GM18951 (cell line): Measurements from ENCODE around the gene KIF5A.

Experiments
- POLR2A ChIP-seq: IDR thresholded peaks from 4 replicates; pipeline ENCODE4 v1.6.1; 2011; ENCODE audit warnings: mild to moderate bottlenecking; ENCODE audit not compliant: insufficient read length, insufficient read depth; ENCODE audit errors: extremely low read depth
- in situ Hi-C: fragments of 300-500 bp; cut with MboI; formaldehyde crosslinking; loops from one replicate; pipeline ENCODE4 v1.12.0; 2022; ENCODE audit warnings: low sequenced_read_pairs, mixed read lengths, inconsistent platforms; ENCODE audit not compliant: unreplicated experiment

KIF5A gene

DNA sequence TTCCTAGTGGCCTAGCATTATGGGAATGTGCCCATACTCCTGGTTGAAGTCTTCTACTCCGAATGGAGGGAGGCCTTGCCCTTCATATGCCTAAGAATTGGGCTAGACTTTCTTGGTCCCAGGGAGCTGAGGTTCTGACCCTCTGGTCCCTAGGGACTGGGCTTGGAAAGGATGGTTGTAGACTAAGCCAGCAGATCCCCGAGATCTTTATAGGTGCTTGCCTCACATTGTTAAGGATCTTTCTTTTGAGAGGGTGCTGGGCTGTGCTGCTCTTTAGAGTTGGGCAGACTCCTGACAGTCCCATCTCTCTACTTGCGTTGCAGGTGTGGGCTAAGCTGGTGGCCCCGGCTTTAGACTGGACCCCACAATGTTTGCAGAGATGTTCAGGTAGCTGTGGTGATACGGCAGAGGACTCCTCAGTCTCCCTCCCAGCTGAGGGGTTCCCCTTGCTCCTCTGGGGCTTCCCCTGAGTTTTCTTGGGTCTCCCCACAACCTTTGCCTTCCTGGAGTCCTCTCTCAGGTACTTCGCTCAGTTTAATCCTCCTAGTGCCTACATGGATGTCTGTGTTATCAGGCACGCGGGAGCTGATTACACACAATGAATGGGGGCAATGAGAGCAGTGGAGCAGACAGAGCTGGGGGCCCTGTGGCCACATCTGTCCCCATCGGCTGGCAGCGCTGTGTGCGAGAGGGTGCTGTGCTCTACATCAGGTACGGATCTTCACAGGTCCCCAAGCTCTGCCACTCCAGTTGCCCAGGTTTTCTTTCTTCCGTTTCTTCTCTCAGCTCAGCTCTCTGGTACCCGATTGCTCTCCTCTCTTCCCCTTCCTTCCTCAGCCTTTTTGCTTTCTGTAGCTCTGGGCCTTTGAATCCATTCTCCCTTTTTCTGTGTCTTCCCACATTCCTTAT lies 25.9 kb upstream of the KIF5A start:
- no peak for TF ChIP-seq POLR2A
- in situ Hi-C loops, result no loop called here

- TF ChIP-seq POLR2A, result no peak
- in situ Hi-C loops, result no loop called here
These were observed 24.8 kb upstream of the KIF5A start for GRCh38 chr12:57524814-57525614.

DNA sequence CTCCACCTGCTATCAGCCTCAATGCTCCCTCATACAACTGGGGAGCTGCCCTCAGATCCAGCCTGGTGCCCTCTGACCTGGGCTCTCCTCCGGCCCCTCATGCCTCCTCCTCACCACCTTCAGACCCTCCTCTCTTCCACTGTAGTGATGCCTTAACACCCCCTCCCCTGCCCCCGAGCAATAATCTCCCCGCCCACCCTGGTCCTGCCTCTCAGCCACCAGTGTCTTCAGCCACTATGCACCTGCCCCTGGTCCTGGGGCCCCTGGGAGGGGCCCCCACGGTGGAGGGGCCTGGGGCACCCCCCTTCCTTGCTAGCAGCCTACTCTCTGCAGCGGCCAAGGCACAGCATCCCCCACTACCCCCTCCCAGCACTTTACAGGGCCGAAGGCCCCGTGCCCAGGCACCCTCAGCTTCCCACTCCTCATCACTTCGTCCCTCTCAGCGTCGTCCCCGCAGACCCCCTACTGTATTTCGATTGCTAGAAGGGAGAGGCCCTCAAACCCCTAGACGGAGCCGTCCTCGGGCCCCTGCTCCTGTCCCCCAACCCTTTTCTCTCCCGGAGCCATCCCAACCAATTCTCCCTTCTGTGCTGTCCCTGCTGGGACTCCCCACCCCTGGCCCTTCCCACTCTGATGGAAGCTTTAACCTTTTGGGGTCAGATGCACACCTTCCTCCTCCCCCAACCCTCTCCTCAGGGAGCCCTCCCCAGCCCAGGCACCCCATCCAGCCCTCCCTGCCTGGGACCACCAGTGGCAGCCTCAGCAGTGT lies 24.0 kb upstream of the KIF5A start:
- no peak for TF ChIP-seq POLR2A

DNA sequence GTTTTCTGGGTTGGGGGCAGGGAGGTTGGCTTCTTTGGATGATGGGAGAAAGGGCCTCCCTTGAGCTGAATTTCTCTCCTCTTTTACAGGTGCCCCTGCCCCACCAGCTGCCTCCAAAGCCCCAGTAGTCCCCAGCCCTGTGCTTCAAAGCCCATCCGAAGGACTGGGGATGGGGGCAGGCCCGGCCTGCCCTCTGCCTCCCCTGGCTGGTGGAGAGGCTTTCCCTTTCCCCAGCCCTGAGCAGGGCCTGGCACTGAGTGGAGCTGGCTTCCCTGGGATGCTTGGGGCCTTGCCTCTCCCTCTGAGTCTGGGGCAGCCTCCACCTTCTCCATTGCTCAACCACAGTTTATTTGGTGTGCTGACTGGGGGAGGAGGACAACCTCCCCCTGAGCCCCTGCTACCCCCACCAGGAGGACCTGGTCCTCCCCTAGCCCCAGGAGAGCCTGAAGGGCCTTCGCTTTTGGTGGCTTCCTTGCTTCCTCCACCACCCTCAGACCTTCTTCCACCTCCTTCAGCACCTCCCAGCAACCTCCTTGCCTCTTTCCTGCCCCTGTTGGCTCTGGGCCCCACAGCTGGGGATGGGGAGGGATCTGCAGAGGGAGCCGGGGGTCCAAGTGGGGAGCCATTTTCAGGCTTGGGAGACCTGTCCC lies 23.2 kb upstream of the KIF5A start:
- TF ChIP-seq POLR2A, result no peak
- in situ Hi-C loops, result no loop called here

More for the DNA sequence above, 24.0 kb upstream of the KIF5A start:
- in situ Hi-C loops, result no loop called here

DNA sequence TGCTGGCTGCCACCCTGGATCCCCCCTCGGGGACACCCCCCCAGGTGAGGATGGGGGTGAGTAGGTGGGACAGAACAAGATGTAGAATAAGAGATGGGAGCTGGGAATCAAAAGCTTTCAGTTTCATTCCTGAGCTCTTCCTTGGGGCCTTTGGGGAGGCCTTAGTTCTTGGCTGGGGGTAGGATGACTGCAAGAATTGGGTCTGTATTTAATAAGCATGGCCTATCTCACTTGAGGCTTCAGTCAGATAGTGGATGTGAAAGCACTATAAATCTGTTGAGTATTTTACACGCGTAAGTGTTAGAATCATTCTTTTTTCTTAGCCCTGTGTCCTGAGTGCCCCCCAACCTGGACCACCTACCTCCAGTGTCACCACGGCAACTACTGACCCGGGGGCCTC lies 22.7 kb upstream of the KIF5A start:
- TF ChIP-seq POLR2A, result no peak
- in situ Hi-C loops, result no loop called here

DNA sequence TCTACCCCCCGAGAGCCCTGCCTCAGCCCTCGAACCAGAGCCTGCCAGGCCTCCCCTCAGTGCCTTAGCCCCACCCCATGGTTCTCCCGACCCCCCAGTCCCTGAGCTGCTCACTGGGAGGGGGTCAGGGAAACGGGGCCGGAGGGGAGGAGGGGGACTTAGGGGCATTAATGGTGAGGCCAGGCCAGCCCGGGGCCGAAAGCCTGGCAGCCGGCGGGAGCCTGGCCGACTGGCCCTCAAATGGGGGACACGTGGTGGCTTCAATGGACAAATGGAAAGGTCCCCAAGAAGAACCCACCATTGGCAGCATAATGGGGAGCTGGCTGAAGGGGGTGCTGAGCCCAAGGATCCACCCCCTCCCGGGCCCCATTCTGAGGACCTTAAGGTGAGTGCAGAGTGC lies 21.7 kb upstream of the KIF5A start:
- TF ChIP-seq POLR2A, result peak; percentile 7
- in situ Hi-C loops, result no loop called here

DNA sequence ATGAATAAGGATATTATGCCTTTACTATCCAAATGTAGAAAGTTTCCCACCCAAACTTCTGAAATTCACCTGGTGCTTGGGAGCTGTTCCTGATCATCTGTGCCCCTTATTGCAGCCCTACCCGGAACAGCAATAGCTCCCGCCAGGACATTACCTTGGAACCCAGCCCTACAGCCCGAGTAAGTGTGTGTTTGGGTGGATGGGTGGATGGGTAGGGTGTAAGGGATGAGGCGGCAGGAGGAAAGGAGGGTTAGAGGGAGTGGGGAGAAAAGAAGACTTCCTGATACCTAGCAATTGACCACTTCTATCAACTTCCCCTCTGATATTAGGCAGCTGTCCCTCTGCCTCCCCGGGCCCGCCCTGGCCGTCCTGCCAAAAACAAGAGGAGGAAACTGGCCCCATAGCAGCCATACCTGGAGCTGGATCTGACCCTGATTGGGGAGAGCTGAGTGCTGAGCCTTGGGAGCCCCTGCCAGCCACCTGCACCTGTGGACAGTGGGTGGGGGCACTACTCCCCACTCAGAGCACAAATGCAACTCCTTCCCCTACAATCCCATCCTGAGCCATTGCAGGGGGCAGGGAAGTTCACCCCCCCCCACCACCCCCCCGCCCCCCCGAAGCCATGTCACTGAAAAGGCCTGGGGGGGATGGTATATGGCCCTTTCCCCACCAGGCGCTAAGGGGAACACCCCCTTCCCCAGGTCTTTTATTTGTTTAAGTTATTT lies 20.9 kb upstream of the KIF5A start:
- no peak for TF ChIP-seq POLR2A
- in situ Hi-C loops, result no loop called here

- in situ Hi-C loops, result no loop called here
- TF ChIP-seq POLR2A, result no peak
These were observed 20.0 kb upstream of the KIF5A start for GRCh38 chr12:57529831-57530230.

- in situ Hi-C loops, result no loop called here
- no peak for TF ChIP-seq POLR2A
These were observed 19.3 kb upstream of the KIF5A start for GRCh38 chr12:57530396-57531142.

DNA sequence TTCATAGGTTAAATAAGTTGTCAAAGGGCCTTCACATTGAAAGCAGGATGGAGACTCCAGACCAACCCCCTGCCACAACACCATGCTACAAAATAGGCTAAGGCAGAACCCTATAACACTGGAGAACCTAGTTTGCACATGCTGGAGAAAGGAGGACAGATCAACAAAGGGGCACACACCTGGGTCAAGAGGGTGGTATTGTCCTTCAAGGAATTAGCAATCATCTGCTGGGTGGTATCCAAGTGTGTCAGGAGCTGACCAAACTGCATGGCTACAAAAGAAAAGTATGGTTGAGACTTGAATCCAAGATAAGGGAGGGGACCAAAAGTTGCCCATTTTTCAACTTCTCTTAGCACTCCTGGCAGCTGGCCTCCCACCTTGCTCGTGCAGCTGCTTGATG lies 18.0 kb upstream of the KIF5A start:
- in situ Hi-C loops, result no loop called here
- no peak for TF ChIP-seq POLR2A

DNA sequence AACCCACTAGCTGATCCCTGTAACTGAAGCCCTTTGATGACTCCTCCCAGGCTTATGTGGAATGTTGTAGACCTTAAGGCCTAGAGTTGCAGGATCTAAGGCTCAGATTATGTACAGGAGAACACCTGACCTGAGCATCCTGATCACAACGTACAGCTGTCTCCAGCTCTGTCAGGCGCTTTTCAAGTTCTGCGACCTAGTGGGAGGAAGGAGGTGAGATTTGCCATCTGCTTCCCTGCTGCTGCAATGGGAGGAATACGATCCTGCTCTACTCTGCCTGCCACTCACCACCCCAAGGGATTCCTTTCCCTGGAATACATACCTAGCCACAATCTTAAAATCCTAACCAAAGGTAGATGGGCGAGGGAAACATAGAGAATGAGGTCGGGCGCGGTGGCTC lies 16.7 kb upstream of the KIF5A start:
- TF ChIP-seq POLR2A, result no peak
- in situ Hi-C loops, result no loop called here
